Endothelial cell of umbilical vein (primary cell): ENCODE data around the gene DUT. TPM values are rescaled to one million over a fixed set of nuclear protein-coding genes. Genes with fewer than 3 reads are reported as not detected.
A peak's percentile ranks its signal among the peaks of the same experiment; 100 is the strongest.

ENCODE experiments used
- BruUV-seq: library from RNA; stranded (reverse); fragments of 400-500 nt; replicated peaks from 2 replicates; lab custom pipeline; 2021; lab: Mats Ljungman, UMichigan
- CTCF ChIA-PET: fragments of 300-600, 350-600 bp; sonication (Branson Sonifier 250); formaldehyde crosslinking; loops from one replicate; lab custom pipeline; 2021; ENCODE audit warnings: antibody characterized with exemption, inconsistent platforms; lab: Charles Lee
- POLR2A ChIA-PET: fragments of 300-600, 350-600 bp; sonication (Branson Sonifier 250); formaldehyde crosslinking; loops from one replicate; lab custom pipeline; 2021; ENCODE audit warnings: antibody characterized with exemption, inconsistent platforms; lab: Charles Lee
- DNase-seq: peaks from one replicate; pipeline ENCODE4 v3.0.0-alpha.2; 2011; ENCODE audit warnings: low read depth, low spot score
- FAIRE-seq: peaks from 2 replicates; lab custom pipeline; 2011; peaks lifted over from hg19 to GRCh38; lab: Jason Lieb, UNC
- H2AFZ ChIP-seq: 2 replicates; pipeline ENCODE4 v1.6.0; 2012; ENCODE audit warnings: low read depth, low read length, control low read depth, inconsistent platforms
- H3K27ac ChIP-seq: 2 replicates; pipeline ENCODE4 v1.5.1; 2011; ENCODE audit warnings: low read depth, mild to moderate bottlenecking, control low read depth, low read length, moderate library complexity; ENCODE audit not compliant: insufficient read depth
- H3K27me3 ChIP-seq, 2 experiments: 2 replicates each; pipeline versions ENCODE4 v1.6.0 to v1.6.1; 2011; ENCODE audit warnings: low read length in 2 of 2, mixed read lengths in 1 of 2; ENCODE audit not compliant: control insufficient read depth in 2 of 2, insufficient read depth in 2 of 2
- H3K36me3 ChIP-seq, 2 experiments: 2 replicates in 1 of 2; 3 replicates in 1 of 2; pipeline ENCODE4 v1.5.1; 2011; ENCODE audit warnings: low read length in 2 of 2, mild to moderate bottlenecking in 1 of 2, moderate library complexity in 1 of 2; ENCODE audit not compliant: control insufficient read depth in 2 of 2, insufficient read depth in 2 of 2; ENCODE audit errors: extremely low read depth in 1 of 2
- H3K4me1 ChIP-seq: 3 replicates; pipeline ENCODE4 v1.5.1; 2011; ENCODE audit warnings: mild to moderate bottlenecking, low read length; ENCODE audit not compliant: control insufficient read depth, insufficient read depth; ENCODE audit errors: extremely low read depth
- H3K4me2 ChIP-seq: 2 replicates; pipeline ENCODE4 v1.6.1; 2011; ENCODE audit warnings: low read length, control low read depth, mixed read lengths; ENCODE audit not compliant: insufficient read depth
- H3K4me3 ChIP-seq, 3 experiments: fragments of 200-600 bp in 1 of 3; sonication (generic), shearing (Covaris generic) in 1 of 3; replicated peaks in 1 of 3; 2 replicates each; pipeline ENCODE4 v1.5.1; 2011 to 2016; ENCODE audit warnings: control low read depth in 3 of 3, low read length in 3 of 3, mild to moderate bottlenecking in 2 of 3, inconsistent platforms in 1 of 3, low read depth in 1 of 3, moderate library complexity in 1 of 3; ENCODE audit not compliant: insufficient read depth in 1 of 3
- H3K79me2 ChIP-seq: 2 replicates; pipeline ENCODE4 v1.6.0; 2012; ENCODE audit warnings: low read length, inconsistent platforms; ENCODE audit not compliant: control insufficient read depth, insufficient read depth
- H3K9ac ChIP-seq: replicated peaks from 2 replicates; pipeline ENCODE3; 2011; ENCODE audit warnings: low read length, control low read depth; ENCODE audit not compliant: insufficient read depth; ENCODE audit errors: extremely low read depth
- H3K9me1 ChIP-seq: replicated peaks from 3 replicates; pipeline ENCODE4 v1.6.0; 2011; ENCODE audit warnings: mild to moderate bottlenecking, low read length; ENCODE audit not compliant: control insufficient read depth, insufficient read depth; ENCODE audit errors: extremely low read depth
- H3K9me3 ChIP-seq: replicated peaks from 2 replicates; pipeline ENCODE4 v1.5.1; 2012; ENCODE audit warnings: low read length, inconsistent platforms; ENCODE audit not compliant: control insufficient read depth, insufficient read depth
- H4K20me1 ChIP-seq: replicated peaks from 2 replicates; pipeline ENCODE3; 2011; ENCODE audit warnings: mild to moderate bottlenecking, low read length; ENCODE audit not compliant: control insufficient read depth, insufficient read depth; ENCODE audit errors: extremely low read depth
- EZH2 ChIP-seq: IDR thresholded peaks from 2 replicates; pipeline ENCODE4 v1.6.1; 2012; ENCODE audit warnings: borderline replicate concordance, low read depth, mild to moderate bottlenecking, moderate library complexity, low read length, inconsistent platforms; ENCODE audit not compliant: severe bottlenecking
- FOS ChIP-seq: IDR thresholded peaks from 2 replicates; pipeline ENCODE4 v1.6.1; 2011; ENCODE audit warnings: mild to moderate bottlenecking, low read length, moderate library complexity, borderline replicate concordance; ENCODE audit not compliant: insufficient read depth
- GATA2 ChIP-seq: IDR thresholded peaks from 2 replicates; pipeline ENCODE4 v1.7.0; 2011; ENCODE audit warnings: low read depth, mild to moderate bottlenecking, moderate library complexity, mixed read lengths, low read length; ENCODE audit not compliant: insufficient read length, insufficient read depth
- JUN ChIP-seq: IDR thresholded peaks from 2 replicates; pipeline ENCODE4 v1.6.1; 2011; ENCODE audit warnings: borderline replicate concordance, low read depth; ENCODE audit not compliant: insufficient read length, insufficient read depth
- MAX ChIP-seq: IDR thresholded peaks from 2 replicates; pipeline ENCODE4 v1.6.1; 2011; ENCODE audit not compliant: insufficient read depth, insufficient read length
- MYC ChIP-seq: IDR thresholded peaks from one replicate; pipeline ENCODE4 v1.6.1; 2011; ENCODE audit warnings: mild to moderate bottlenecking, low read depth, low read length
- POLR2A ChIP-seq: IDR thresholded peaks from 2 replicates; pipeline ENCODE4 v1.6.1; 2012; ENCODE audit warnings: low read depth, mild to moderate bottlenecking, control low read depth, low read length
- POLR2AphosphoS5 ChIP-seq: IDR thresholded peaks from 2 replicates; pipeline ENCODE4 v1.6.1; 2012; ENCODE audit warnings: low read depth, mild to moderate bottlenecking, control low read depth, low read length, moderate library complexity; ENCODE audit not compliant: insufficient read depth
- dilution Hi-C: fragments of 300-500 bp; cut with MboI; formaldehyde crosslinking; loops from one replicate; pipeline ENCODE4 v1.15.0; 2019; ENCODE audit warnings: low sequenced_read_pairs; ENCODE audit not compliant: extremely low pct_ligation_motif_present
- intact Hi-C: fragments of 100-400 bp; cut with micrococcal nuclease; formaldehyde crosslinking; loops from one replicate; pipeline ENCODE4 v1.10.0; 2022
- polyA plus RNA-seq, 4 experiments: library from polyadenylated mRNA; depleted of rRNA in 3 of 4; stranded (reverse) in 3 of 4; unstranded in 1 of 4; fragments of >200 nt; gene quantifications; 2 replicates each; pipeline versions ENCODE4 v1.2.1 to v1.2.3, GENCODE V29; 2011 to 2012; ENCODE audit warnings: missing spikeins in 1 of 4
- total RNA-seq: library from RNA; stranded (reverse); gene quantifications from 2 replicates; pipeline ENCODE4 v1.2.3, GENCODE V29; 2021
- TF ChIP-seq, protein P1 (sequence below), 2 donors: IDR thresholded peaks; 1 replicate in 1 of 2; 2 replicates in 1 of 2; pipeline ENCODE4 v1.5.1; 2011; ENCODE audit warnings: low read length in 2 of 2, mild to moderate bottlenecking in 2 of 2, moderate library complexity in 2 of 2, control low read depth in 1 of 2, inconsistent platforms in 1 of 2, low read depth in 1 of 2; ENCODE audit not compliant: insufficient read depth in 1 of 2; ENCODE audit errors: extremely low read depth in 1 of 2

DUT gene
- total and polyA plus RNA-seq, 2 donors (not counting 3 experiments of a cell fraction or from before 2014, with no cell fraction given) = 59.9 to 135 TPM

GRCh38 chr15:48383031-48383430 is 51.8 kb downstream of the DUT start:
- Histone ChIP-seq H3K36me3 (no peaks in the 10 kb centered on the region), H3K79me2 (no peaks in the 10 kb centered on the region), H3K4me1 (peaks cover 27% of the 10 kb centered on the region), H3K4me3 (no peak overlapping the region), H3K9me3 (no peaks in the 10 kb centered on the region), H4K20me1 (no peaks in the 10 kb centered on the region), H3K4me2 (peak overlapping the region; percentile 33), H3K9ac (no peak overlapping the region), H3K27me3 (no peaks in the 10 kb centered on the region), H2AFZ (no peak overlapping the region), H3K9me1 (no peaks in the 10 kb centered on the region), H3K27ac (no peak overlapping the region)
- TF ChIP-seq EZH2 = no peak
- TF ChIP-seq JUN = no peak
- no peak for TF ChIP-seq POLR2A
- TF ChIP-seq POLR2AphosphoS5 = no peak
- TF ChIP-seq MYC = no peak
- no peak for TF ChIP-seq GATA2
- TF ChIP-seq FOS = no peak
- TF ChIP-seq, protein P1, sequence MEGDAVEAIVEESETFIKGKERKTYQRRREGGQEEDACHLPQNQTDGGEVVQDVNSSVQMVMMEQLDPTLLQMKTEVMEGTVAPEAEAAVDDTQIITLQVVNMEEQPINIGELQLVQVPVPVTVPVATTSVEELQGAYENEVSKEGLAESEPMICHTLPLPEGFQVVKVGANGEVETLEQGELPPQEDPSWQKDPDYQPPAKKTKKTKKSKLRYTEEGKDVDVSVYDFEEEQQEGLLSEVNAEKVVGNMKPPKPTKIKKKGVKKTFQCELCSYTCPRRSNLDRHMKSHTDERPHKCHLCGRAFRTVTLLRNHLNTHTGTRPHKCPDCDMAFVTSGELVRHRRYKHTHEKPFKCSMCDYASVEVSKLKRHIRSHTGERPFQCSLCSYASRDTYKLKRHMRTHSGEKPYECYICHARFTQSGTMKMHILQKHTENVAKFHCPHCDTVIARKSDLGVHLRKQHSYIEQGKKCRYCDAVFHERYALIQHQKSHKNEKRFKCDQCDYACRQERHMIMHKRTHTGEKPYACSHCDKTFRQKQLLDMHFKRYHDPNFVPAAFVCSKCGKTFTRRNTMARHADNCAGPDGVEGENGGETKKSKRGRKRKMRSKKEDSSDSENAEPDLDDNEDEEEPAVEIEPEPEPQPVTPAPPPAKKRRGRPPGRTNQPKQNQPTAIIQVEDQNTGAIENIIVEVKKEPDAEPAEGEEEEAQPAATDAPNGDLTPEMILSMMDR (IDR thresholded peaks at IDR 0.05; ENCODE audit: extremely low read depth in 1 of 2, insufficient read depth in 1 of 2, low read depth in 1 of 2, low read length in 2 of 2) = no peak
- no peak for TF ChIP-seq MAX
- intact Hi-C loops (no loop called here), dilution Hi-C loops (no loop called here)
- no peak for DNase-seq
- POLR2A ChIA-PET = no interaction called here
- FAIRE-seq = no peak
- CTCF ChIA-PET = interaction anchor here (1.0 to 1.6 kb wide), 2 partner anchors 9 kb away, joined by 6 to 8 read pairs; no protein-coding TSS in a partner anchor
- BruUV-seq = no TSS peak
